Retina (tissue), 1 donor: ENCODE data around the gene PTOV1.
A peak's percentile ranks its signal among the peaks of the same experiment; 100 is the strongest.

ENCODE experiments used
- DNase-seq: peaks from one replicate; pipeline ENCODE4 v3.0.0-alpha.2; 2016

The PTOV1 gene

DNA sequence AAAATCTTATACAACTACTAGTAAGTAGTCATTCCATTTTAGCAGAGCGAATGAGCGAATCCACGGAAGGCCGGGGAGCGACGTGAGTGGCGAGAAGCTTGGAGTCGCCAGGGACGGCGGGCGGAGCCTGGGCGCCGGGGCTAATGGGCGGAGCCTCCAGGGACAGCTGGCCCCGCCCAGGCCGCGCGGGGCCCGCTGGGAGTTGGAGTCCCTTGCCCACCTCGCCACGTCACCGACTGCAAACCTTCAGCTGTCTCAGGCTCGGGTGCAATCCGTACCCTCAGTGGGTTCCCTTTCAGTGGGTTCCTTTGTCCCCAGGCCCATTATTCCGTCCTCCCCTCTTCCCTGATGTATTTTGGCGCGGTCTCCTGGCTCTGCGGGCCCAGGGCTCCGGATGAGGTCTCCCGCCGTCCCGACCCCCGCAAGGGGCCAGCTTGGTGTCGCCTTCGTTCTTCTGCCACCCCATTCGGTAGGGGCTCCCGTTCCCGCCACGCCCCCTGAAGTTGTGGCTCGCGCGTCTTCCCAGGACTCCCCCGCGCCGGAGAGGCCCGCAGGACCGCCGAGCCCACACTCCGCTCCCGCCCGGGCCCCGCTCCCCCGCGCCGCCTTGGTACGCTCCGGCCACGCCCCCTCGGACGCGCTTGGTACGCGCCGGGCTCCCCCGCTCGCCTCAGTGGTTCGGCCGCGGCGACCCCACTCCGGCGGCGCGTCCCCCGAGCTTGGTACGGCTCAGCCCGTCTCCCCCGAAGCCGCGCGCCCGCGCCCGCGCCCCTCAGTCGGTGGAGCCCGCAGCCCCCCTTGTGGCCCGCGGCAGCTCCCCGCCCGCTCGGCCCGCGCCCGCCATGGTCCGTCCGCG lies at the start of gene PTOV1:
Gene PTOV1, plus strand, starts transcription at position 673 of the 856 bp plus-strand sequence.
- DNase-seq: peak; percentile 98

DNA sequence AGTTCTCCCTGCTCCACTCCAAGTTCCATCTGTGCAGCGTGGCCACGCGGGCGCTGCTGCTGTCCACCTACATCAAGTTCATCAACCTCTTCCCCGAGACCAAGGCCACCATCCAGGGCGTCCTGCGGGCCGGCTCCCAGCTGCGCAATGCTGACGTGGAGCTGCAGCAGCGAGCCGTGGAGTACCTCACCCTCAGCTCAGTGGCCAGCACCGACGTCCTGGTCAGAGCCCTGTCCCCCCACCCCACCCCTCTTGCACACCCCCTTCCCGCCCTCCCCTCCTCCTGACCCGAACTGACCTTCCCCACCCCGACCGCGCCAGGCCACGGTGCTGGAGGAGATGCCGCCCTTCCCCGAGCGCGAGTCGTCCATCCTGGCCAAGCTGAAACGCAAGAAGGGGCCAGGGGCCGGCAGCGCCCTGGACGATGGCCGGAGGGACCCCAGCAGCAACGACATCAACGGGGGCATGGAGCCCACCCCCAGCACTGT lies 49.5 kb upstream of the PTOV1 start:
- DNase-seq: no peak

DNA sequence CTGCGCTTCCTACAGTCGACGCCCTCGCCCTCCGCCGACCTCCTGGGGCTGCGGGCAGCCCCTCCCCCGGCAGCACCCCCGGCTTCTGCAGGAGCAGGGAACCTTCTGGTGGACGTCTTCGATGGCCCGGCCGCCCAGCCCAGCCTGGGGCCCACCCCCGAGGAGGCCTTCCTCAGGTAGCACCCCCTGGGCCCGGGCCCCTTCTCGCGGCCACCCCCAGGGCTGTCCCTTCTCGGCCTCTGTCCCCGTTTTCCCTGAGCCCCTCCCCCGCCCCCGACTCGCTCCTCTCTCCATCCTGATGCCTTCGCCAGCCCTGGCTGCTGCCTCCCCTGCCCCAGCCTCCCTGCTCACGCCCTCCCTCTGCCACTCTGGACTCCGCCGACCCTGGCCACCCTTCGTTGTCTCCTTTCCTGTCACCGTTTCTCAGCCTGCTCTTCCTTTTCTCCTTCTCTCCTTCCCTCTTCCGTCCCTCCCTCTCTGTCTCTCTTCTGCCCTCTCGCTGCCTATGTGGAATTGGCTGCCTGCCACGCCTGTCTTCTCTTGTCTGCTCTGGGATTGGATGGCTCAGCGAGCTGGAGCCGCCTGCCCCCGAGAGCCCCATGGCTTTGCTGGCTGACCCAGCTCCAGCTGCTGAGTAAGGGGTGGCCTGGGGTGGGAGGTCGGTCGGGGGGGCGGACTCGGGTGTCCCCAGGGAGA lies 48.8 kb upstream of the PTOV1 start:
- peak; percentile 88 for DNase-seq

DNA sequence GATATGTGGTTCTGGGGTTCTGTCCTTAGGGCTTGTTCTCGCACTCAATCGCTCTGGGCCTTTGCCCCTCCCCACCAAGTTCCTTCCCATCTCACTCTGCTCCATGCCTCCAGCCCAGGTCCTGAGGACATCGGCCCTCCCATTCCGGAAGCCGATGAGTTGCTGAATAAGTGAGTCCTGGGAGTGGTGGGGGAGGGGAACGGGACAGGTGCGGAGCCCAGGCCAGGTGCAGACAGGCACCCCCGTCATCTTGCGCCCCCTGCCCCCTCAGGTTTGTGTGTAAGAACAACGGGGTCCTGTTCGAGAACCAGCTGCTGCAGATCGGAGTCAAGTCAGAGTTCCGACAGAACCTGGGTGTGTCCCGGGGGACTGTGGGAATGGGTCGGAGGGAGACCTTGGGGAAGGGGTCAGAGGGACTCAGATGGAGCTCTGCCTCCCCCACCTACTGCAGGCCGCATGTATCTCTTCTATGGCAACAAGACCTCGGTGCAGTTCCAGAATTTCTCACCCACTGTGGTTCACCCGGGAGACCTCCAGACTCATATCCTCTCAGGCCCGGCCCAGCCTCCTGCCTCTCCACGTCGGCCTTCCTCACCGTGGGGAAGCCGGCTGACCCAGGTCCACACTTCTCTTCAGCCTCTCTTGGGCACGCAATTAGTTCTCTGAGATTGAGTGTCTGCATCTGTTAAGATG lies 48.0 kb upstream of the PTOV1 start:
- no peak for DNase-seq

DNA sequence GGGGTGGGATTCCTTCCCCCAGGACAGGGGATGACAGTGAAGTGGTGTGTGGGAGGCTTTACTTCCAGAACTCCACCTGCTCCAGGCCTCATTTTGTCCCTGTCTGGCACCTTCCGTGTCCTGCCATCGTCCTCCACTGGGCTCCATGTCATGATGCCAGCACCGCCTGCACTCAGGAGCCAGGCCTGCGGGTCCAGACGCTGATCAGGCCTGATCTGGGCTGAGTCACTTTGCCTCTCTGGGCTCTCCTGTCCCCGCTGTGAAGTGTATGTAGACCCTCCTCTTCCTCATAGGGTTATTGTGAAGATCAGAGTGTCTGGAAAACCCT lies 47.5 kb upstream of the PTOV1 start:
- no peak for DNase-seq

DNA sequence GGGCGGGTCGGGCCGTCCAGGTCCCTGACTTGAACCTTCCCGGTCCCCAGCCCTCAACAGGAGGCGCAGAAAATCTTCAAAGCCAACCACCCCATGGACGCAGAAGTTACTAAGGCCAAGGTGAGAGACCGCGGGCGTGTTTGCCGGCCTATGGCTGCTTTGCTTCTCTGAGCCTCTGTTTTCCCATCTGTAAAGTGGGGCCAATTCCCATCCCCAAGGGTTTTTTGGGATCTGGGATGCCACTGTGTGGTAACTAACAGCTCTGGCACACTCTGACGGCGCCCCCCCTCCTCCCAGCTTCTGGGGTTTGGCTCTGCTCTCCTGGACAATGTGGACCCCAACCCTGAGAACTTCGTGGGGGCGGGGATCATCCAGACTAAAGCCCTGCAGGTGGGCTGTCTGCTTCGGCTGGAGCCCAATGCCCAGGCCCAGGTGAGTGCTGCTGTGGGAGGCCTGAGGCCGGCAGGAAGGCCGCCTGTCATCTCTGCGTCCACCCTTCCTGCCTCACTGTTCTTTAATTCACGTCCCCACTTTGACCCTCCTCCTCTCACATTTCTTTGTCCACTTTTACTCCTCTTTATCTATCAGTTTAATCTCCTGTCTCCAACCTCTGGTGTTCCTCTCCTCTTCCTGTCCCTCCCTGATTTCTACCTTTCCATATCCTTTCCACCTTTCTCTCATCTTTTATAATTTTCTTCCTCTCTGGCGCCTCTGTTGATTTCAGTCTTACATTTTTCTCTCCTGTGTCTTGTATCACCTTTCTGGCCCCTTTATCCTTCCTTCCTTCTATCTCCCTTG lies 44.9 kb upstream of the PTOV1 start:
- DNase-seq: no peak

DNA sequence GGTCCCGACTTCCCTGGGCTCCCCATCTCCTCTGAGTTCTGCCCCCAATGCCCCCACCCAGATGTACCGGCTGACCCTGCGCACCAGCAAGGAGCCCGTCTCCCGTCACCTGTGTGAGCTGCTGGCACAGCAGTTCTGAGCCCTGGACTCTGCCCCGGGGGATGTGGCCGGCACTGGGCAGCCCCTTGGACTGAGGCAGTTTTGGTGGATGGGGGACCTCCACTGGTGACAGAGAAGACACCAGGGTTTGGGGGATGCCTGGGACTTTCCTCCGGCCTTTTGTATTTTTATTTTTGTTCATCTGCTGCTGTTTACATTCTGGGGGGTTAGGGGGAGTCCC lies 44.4 kb upstream of the PTOV1 start:
- no peak for DNase-seq

DNA sequence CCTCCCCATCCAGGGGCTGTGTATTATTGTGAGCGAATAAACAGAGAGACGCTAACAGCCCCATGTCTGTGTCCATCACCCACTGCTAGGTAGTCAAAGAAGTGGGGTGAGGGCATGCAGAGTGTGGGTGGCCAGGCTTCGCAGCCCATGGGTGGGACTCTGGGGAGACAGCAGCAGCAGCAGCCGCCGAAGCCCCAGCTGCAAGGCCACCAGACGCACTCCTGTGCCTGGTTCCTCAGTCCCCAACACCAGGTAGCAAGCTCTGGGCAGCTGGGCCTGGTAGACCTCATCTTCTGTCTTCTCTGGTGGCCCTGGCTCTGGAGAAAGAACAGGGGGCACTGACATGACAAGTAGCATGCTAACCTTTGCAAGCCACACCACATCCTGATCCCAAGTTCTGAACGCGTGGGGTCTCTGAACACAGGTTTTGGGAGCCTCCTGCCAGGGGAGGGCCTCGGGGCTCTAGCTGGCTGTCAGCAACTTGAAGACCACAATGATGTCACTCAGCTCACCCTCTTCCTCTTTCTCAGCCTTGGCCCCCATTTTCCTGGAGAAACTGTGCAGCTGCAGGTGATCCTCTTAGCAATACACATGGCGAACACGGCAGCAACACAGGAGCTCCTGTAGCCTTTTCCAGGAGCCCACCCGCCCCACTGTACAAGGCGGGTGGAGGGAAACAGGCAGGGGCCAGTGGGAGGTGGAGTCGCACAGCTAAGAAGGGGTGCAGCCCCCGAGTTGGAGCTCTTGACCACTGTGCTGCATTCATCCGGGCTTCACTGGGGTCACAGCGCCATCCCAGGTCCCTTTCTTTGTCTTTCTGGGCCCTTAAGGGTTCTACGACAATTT lies 43.7 kb upstream of the PTOV1 start:
- no peak for DNase-seq

DNA sequence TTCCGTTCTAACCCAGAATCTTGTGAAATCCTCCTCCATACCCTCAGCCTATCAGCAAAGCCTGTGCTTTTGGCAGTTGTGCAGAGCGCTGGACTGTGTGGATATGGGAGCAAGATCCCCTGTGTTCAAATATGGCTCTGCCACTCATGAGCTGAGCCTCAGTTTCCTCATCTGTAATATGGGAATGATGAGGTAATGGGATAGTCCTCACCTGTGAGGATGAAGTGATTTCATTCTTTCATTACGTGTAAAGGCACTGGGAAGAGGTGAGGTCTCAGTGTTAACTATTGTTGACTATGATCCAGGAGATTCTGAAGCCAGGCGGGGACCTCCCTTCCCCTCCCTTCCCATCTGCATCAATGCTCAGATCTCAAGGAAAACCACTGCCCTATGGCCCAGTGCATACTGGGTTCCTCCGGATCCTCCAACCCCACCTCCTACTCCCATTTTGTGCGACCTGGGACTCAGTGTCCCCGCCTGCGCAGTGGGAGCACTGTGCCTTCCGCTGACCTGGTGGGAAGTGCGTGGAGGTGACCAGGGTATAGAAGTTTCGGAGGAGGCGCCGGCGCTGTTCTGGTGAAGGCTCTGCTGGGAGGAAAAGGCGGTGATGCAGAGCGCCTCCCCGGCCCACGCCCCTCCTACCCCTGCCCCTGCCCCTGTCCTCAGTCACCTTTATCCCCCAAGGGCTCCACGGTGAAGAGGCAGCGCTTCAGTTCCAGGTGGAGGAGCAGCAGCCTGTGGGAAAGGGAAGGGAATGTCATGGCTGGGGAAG lies 42.9 kb upstream of the PTOV1 start:
- DNase-seq: no peak

DNA sequence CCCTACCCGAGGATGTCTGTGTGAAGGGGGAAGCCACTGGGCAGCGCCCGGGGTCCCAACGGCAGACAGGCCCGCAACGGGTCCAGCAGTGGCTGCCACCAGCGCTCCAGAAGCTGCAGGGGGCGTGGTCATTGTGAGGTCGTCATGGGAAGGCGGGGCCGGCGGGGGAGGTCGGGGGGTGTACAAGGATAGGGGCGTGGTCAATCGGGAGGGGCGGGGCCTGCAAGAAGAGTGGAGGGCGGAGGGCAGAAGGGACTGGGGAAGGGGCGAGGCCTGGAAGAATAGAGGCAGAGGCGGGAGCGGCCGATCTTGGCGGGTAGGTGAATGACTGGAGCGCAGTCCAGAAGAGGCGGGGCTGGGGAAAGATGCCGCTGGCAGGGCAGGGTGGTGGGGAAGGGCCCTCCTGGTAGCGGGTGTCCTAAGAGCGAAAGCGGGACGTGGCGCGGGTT lies 42.2 kb upstream of the PTOV1 start:
- no peak for DNase-seq

DNA sequence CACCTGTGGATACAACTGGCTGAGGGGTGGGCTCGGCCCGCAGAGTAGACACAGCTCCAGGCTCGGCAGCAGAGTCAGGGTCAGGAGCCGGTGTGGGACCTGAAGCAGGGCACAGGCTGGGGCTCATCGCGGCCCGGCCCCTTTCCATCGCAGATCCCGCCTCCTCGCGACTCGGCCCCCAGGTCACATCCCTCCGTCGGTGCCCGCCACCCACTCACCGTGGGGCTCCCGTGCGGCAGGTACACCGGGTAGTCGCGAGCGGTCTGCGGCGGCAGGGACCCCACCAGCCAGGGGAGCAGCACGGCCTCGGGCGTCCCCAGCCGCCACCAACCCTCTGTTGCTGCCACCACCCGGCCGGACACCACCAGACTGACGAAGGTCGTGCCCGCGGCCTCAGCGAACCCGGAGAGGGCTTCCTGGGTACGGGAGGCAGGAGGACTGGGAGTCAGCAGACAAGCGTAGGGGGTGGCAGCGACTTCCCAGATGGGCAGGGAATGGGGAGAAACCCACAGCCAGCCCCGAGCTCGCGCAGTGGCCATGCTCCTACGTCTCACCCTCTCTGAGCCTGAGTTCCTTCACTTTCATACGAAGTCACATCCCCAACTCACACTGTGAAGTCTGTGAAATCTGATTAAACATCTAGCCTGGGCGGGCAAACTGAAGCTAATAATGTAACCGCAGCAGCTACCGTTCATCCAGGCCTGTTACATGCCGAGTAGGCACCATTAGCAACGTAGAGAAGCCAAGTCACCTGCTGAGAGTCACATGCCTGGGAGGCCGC lies 41.6 kb upstream of the PTOV1 start:
- peak; percentile 85 for DNase-seq

DNA sequence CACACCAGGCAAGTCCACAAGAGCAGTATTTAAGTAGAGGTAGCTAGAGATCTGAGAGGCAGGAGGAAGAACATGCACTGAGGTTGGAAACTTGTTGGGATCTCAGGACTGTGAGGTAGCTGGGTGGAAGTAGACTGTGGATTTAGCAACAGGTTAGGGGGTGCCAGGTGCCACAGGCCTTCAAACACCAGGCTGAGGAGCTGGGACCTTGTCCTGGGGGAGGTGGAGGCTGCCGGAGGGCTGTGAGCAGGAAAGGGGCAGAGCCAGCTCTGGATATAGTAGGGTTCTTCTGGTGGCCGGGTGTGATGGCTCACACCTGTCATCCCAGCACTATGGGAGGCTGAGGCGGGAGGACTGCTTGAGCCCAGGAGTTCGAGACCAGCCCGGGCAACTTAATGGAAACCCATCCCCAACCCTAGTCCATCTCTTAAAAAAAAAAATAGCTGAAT lies 41.0 kb upstream of the PTOV1 start:
- no peak for DNase-seq

DNA sequence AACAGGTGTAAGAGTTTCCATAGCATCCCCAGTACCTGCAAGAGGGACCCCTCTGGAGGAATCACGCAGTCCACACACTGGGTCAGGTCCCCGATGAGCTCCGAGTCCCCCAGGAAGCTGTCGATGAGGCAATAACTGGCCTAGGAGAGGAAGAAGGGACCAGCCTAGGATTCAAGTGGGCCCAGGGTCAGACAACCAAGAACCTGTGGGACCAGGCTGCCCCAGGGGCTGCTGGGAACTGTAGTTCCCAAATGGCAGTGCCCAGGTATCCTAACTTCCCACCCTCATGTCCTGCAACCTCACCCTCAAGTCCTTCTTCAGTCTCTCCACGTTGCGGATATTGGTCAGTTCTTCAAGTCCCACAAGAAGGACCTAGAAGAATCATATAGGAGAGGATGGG lies 39.6 kb upstream of the PTOV1 start:
- DNase-seq: no peak

DNA sequence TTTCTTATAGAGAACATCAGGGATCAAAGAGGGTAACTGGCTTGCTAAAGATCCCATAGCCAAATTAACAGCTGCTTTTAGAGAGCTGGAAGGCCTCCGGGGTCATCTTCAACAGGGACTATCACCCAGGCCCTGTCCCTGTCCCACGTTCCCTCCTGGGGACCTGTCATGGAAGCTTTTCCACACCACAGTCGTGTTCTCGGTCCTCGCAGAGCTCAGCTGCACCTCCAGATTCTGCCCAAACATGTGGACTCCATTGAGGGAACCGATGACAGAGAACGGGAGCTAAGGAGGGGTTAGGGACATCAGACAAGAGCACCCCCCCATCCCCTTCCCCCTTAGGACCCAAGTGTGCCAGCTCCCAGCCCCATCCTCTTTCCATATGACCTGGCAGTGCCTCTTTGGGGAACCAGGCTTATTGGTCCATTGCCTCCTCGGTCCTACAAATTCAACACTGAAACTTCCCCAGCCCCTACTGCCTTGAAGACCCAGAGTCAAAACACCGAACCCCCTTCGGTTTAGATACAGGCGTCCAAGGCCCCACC lies 38.4 kb upstream of the PTOV1 start:
- no peak for DNase-seq

DNA sequence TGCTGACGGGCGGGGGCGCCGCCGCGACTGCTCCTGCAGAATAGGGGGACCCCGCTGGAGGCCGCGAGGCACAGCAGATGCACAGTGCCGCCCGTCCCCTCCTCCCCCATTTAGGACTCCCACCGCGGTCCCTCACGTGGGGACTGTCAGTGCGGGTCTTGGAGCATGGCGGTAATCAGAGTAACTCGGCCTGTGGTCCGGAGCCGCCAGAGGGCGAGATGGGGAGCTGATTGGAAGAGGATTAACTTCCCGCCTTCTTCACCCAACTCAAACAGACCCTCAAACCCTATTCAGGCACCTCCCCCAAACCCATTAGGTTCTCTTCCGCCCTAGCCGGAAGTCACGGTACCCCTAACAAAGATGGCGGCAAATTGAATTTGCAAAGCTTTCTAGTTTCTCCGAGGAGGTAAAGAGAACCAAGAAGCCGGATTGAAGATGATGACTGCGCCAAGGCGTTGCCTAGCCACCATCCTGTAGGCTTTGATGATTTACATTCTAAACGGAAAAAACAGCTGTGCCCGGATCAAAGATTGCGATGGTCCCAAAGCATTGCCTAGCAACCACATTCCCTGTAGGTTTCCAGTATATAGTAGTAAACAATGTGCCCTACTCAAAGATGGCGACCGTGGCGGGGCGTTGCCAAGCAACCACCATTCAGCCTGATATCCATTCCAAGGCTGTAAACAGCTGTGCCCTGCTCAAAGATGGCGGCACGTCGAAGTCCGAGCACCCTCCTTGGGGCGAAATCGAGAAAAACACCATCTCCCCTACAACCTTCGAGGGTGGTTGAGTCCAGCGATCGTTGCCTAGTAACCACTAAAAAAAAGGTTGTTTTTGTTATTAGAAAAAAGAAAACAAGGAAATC lies 37.7 kb upstream of the PTOV1 start, which contains the start of gene FUZ:
Gene FUZ, minus strand, starts transcription at position 296 of the 865 bp plus-strand sequence. Its CDS starts 186 bp downstream, at position 110.
- DNase-seq: peak; percentile 99

DNA sequence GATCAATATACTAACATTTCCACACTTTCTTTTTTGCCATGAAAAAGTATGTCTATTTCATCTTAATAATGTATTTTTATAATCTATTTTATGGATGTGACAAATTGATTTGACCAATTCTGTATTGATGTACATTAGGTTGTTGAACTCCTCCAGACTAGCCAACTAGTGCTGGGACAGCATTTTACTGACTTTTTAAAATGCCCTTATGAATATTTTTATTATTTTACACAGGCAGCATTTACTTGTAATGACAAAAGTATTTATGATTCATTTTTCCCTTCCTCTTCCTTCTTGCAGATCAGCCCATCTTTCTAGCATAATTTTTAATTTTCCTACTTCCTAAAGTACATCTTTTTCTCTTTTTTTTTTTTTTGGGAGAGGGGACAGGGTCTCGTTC lies 36.9 kb upstream of the PTOV1 start:
- no peak for DNase-seq

DNA sequence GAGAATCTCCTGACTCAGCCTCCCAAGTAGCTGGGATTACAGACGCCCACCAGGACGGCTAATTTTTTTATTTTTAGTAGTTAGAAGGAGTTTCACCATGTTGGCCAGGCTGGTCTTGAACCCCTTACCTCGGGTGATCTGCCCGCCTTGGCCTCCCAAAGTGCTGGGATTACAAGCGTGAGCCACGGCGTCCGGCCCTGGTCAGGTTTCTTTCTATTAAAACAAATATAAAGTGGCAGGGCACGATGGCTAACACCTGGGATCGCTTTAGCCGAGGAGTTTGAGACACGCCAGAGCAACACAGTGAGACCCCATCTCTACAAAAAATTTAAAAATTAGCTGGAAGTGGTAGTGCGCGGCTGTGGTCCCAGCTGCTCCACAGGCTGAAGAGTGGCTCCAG lies 34.4 kb upstream of the PTOV1 start:
- no peak for DNase-seq

DNA sequence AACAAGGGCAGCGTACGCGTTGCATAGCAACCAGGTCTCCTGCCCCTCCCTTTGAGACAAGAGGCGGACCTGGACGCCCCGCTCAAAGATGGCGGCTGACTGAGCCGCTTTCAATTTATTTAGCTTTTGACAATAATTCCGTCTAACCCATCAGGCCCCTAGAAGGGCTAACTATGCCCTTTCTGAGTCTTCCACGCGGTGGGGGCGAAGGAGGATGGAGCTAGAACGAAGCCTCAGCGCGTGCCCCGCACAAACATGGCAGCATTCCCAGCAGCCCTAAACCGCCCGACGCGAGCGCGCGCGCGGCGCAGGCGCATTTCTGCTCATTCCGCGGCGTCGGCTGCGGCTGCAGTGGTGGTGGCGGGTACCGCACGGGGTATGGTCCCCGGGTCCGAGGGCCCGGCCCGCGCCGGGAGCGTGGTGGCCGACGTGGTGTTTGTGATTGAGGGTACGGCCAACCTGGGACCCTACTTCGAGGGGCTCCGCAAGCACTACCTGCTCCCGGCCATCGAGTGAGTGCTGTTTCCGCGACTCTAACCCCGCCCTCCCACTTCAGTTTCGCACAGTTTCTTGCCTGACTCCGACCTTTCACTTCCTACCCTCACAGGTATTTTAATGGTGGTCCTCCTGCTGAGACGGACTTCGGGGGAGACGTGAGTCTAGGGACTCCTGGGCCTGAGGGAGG lies 32.9 kb upstream of the PTOV1 start, which contains the start of gene MED25:
Gene MED25, plus strand, starts transcription at position 326 of the 685 bp plus-strand sequence. Its CDS starts 53 bp downstream, at position 379.
- DNase-seq: peak; percentile 99
